Measurements from ENCODE around the gene RAD54L. TPM values are rescaled to one million over a fixed set of nuclear protein-coding genes. Genes with fewer than 3 reads are reported as not detected.
A peak's percentile ranks its signal among the peaks of the same experiment; 100 is the strongest.
"Not testable (repeated sequence)": the region's sequence is repeated elsewhere in the genome, so short reads cannot be mapped to it uniquely, and the experiment has no call there.

The RAD54L gene
- total RNA-seq, 2 experiments from 2014 or later: 59.3 to 63.9 TPM

DNA sequence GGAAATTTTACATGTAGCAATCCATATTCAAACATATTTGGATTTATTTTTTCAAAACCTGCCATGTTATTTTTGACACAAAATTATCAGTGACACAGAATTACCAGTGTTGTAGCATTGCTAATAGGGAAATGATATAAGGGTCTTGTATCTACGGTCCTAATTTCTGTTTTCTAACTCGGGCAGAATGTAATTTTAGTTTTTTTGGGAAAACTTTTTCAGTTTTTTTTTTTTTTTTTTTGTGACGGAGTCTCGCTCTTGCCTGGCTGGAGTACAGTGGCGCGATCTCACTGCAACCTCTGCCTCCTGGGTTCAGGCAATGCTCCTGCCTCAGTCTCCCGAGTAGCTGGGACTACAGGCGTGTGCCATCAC lies 58.6 kb downstream of the RAD54L start:
- H3K4me3 Mint-ChIP-seq: peak overlapping the region; percentile 7
- no peaks in the 10 kb centered on the region for H3K27me3 Mint-ChIP-seq (ENCODE audit: low read depth)
- H3K36me3 Mint-ChIP-seq (ENCODE audit: low read depth): peaks cover 37% of the 10 kb centered on the region
- DNase-seq (no peak), ATAC-seq (no peak)
- peaks cover 46% of the 10 kb centered on the region for H3K4me1 Mint-ChIP-seq (ENCODE audit: low read depth)
- peak overlapping the region; percentile 20 for H3K27ac Mint-ChIP-seq
- POLR2A ChIA-PET: no interaction called here
- H3K9me3 Mint-ChIP-seq (ENCODE audit: insufficient read depth): no peaks in the 10 kb centered on the region
- CTCF ChIA-PET: interaction anchor here (0.8 to 3.3 kb wide), 2 partner anchors 42 to 60 kb away, joined by 3 to 13 read pairs; no protein-coding TSS in a partner anchor

DNA sequence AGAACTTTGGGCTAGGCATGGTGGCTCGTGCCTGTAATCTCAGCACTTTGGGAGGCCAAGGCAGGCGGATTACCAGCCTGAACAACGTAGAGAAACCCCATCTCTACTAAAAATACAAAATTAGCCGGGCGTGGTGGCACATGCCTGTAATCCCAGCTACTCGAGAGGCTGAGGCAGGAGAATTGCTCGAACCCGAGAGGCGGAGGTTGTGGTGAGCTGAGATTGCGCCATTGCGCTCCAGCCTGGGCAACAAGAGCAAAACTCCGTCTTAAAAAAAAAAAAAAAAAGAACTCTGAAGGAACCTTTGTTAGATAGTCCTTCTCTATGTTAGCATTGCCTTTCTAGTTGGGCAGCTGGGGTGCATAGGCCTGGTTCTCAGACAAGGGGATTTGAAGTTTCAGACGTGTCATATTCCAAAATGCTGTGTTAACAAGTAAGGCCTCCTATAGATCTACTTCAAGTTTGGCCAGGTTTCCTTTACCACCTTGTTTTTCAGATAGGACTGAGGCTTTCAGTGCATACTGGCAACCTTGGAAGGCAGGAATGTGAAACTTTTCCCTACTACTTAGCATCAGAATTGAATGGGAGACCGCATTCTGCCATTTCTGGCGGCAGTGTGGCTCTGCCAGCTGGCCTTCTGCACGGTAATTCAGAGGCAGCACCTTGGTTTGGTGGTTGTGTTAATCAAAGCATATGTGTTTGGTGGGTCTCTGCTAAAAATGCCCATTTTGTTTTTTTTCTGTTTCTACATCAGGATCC lies 62.0 kb downstream of the RAD54L start:
- CTCF ChIA-PET: interaction anchor here (1.0 to 3.3 kb wide), 3 partner anchors 31 to 39 kb away, joined by 3 to 13 read pairs (median 3); partner anchors contain the start of gene NSUN4
- Mint-ChIP-seq H3K4me1 (ENCODE audit: low read depth) (peaks cover 38% of the 10 kb centered on the region), H3K4me3 (no peak overlapping the region), H3K27ac (peak overlapping the region; percentile 30), H3K9me3 (ENCODE audit: insufficient read depth) (no peaks in the 10 kb centered on the region), H3K27me3 (ENCODE audit: low read depth) (no peaks in the 10 kb centered on the region), H3K36me3 (ENCODE audit: low read depth) (peaks cover 50% of the 10 kb centered on the region)
- ATAC-seq (no peak), DNase-seq (no peak)
- POLR2A ChIA-PET: interaction anchor here (1.0 to 2.3 kb wide), 4 partner anchors 7 to 31 kb away, joined by 3 to 6 read pairs (median 3); partner anchors contain the start of gene NSUN4

DNA sequence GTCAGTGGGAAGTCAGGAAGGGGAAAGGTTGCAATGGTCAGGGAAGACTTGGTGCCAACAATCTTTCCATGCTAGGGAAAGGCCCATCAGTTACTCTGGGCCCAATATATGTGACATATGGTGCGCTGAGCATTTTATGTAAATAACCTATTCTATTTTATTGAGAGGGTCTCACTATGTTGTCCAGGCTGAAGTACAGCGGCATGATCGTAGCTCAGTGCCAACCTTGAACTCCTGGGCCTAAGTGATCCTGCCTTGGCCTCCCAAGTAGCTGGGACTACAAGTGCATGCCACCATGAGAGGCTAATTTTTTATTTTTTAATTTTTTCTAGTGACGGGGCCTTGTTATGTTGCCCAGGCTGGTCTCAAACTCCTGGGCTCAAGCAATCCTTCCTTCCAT lies 62.8 kb downstream of the RAD54L start:
- Mint-ChIP-seq H3K27ac (no peak overlapping the region), H3K4me3 (no peak overlapping the region), H3K36me3 (ENCODE audit: low read depth) (peaks cover 50% of the 10 kb centered on the region), H3K27me3 (ENCODE audit: low read depth) (no peaks in the 10 kb centered on the region), H3K9me3 (ENCODE audit: insufficient read depth) (no peaks in the 10 kb centered on the region), H3K4me1 (ENCODE audit: low read depth) (peaks cover 32% of the 10 kb centered on the region)
- no peak for DNase-seq
- no peak for ATAC-seq
- CTCF ChIA-PET: no interaction called here
- POLR2A ChIA-PET: interaction anchor here (1.2 kb wide), 1 partner anchor 28 kb away, joined by 3 read pairs; no protein-coding TSS in a partner anchor

DNA sequence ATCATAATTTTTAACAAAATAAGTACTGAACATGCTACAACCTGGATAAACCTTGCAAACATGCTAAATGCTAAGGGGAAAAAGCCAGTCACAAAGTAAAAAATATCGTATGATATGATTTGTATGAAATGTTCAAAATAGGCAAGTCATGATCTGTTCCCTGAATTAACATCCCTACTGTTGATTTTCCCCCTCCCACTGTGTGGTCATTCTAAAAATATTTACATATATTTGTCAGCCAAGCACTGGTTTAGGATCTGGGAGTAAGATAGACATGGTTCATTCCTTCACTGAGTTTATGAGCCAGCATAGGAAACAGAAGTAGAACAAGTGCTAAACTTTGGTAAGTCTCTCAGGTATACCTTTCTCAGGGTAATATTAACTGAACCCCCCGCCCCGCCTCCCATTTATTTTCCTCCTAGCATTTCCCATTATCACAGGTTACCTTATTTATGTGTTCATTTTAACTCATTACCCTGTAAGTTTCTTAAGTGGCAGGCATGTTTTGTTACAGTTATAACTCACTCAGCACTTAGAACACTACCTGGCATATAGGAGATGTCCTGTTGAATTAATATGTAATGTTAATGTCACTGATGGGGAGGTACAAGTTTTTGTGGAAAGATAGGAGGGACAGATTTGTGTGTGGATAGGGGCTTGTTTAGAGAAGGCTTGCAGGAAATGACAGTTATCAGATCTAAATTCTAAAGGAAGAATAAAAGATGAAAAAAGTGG lies 68.3 kb downstream of the RAD54L start:
- Mint-ChIP-seq H3K36me3 (ENCODE audit: low read depth) (peaks cover 36% of the 10 kb centered on the region), H3K4me1 (ENCODE audit: low read depth) (no peaks in the 10 kb centered on the region), H3K27me3 (ENCODE audit: low read depth) (no peaks in the 10 kb centered on the region), H3K27ac (peak overlapping the region; percentile 0), H3K4me3 (no peak overlapping the region), H3K9me3 (ENCODE audit: insufficient read depth) (no peaks in the 10 kb centered on the region)
- ChIA-PET POLR2A (interaction anchor here (1.9 kb wide), 1 partner anchor 7 kb away, joined by 6 read pairs; no protein-coding TSS in a partner anchor), CTCF (interaction anchor here (1.6 kb wide), 1 partner anchor 26 kb away, joined by 5 read pairs; the partner anchor contains the start of gene NSUN4)
- no peak for DNase-seq
- ATAC-seq: no peak

DNA sequence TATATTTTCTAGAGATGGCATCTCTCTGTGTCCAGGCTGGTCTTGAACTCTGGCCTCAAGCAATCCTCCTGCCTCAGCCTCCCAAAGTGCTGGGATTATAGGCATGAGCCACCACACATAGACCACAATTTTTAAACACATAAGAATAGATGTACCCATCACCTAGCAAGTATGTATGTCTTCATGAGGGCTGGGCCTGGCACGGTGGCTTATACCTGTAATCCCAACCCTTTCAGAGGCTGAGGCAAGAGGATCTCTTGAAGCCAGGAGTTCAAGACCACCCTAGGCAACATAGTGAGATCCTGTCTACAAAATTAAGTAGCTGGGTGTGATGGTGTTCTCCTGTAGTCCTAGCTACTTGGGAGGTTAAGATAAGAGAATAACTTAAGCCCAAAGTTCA lies 69.8 kb downstream of the RAD54L start:
- Mint-ChIP-seq H3K4me1 (ENCODE audit: low read depth) (no peaks in the 10 kb centered on the region), H3K36me3 (ENCODE audit: low read depth) (peaks cover 23% of the 10 kb centered on the region), H3K27me3 (ENCODE audit: low read depth) (no peaks in the 10 kb centered on the region), H3K4me3 (no peak overlapping the region), H3K9me3 (ENCODE audit: insufficient read depth) (no peaks in the 10 kb centered on the region), H3K27ac (no peak overlapping the region)
- ChIA-PET CTCF (interaction anchor here (1.6 kb wide), 1 partner anchor 24 kb away, joined by 5 read pairs; the partner anchor contains the start of gene NSUN4), POLR2A (interaction anchor here (0.9 to 1.9 kb wide), 2 partner anchors 9 to 17 kb away, joined by 3 to 6 read pairs; no protein-coding TSS in a partner anchor)
- no peak for ATAC-seq
- no peak for DNase-seq

DNA sequence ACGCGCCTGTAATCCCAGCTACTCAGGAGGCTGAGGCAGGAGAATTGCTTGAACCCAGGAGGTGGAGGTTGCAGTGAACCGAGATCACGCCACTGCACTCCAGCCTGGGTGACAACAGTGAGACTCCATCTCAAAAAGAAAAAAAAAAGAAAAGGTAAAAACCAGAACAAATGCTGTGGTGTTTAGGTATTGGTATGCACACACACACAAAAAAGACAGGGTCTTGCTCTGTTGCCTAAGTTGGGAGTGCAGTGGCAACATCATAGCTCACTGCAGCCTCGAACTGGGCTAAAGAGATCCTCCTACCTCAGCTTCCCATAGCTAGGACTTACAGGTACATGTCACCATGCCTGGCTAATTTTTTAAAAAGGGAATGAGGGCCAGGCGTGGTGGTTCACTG lies 71.7 kb downstream of the RAD54L start:
- H3K36me3 Mint-ChIP-seq (ENCODE audit: low read depth): peaks cover 13% of the 10 kb centered on the region
- POLR2A ChIA-PET; H3K4me1 Mint-ChIP-seq (ENCODE audit: low read depth); H3K27ac Mint-ChIP-seq; H3K27me3 Mint-ChIP-seq (ENCODE audit: low read depth); DNase-seq; H3K4me3 Mint-ChIP-seq; CTCF ChIA-PET; H3K9me3 Mint-ChIP-seq (ENCODE audit: insufficient read depth); ATAC-seq: not testable (repeated sequence)

DNA sequence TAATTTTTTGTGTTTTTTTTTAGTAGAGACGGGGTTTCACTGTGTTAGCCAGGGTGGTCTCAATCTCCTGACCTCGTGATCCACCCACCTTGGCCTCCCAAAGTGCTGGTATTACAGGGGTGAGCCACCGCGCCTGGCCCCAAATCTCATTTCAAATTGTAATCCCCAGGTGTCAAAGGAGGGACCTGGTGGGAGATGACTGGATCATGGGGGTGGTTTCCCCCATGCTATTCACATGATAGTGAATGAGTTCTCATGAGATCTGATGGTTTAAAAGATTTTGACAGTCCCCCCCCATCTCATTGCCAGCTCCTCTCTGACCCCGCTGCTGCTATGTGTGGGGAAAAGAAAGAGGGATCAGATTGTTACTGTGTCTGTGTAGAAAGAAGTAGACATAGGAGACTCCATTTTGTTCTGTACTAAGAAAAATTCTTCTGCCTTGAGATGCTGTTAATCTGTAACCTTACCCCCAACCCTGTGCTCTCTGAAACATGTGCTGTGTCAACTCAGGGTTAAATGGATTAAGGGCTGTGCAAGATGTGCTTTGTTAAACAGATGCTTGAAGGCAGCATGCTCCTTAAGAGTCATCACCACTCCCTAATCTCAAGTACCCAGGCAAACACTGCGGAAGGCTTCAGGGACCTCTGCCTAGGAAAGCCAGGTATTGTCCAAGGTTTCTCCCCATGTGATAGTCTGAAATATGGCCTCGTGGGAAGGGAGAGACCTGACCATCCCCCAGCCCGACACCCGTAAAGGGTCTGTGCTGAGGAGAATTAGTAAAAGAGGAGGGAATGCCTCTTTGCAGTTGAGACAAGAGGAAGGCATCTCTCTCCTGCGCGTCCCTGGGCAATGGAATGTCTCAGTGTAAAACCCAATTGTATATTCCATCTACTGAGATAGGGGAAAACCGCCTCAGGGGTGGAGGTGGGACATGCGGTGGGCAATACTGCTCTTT lies 72.7 kb downstream of the RAD54L start:
- H3K4me1 Mint-ChIP-seq (ENCODE audit: low read depth); H3K27ac Mint-ChIP-seq; ATAC-seq; H3K36me3 Mint-ChIP-seq (ENCODE audit: low read depth); CTCF ChIA-PET; DNase-seq; H3K27me3 Mint-ChIP-seq (ENCODE audit: low read depth); H3K9me3 Mint-ChIP-seq (ENCODE audit: insufficient read depth); H3K4me3 Mint-ChIP-seq: not testable (repeated sequence)
- POLR2A ChIA-PET: interaction anchor here (0.7 kb wide), 1 partner anchor 72 kb away, joined by 3 read pairs; no protein-coding TSS in a partner anchor

DNA sequence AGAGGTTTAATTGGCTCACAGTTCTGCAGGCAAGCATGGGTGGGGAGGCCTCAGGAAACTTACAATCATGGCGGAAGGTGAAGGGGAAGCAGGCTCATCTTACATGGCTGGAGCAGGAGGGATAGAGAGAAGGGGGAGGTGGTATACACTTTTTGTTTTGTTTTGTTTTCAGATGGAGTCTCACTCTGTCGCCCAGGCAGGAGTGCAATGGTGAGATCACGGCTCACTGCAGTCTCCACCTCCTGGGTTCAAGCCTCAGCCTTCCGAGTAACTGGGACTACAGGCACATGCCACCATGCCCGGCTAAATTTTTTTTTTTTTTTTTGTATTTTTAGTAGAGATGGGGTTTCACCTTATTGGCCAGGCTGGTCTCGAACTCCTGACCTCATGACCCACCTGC lies 74.6 kb downstream of the RAD54L start:
- H3K9me3 Mint-ChIP-seq (ENCODE audit: insufficient read depth); H3K27ac Mint-ChIP-seq; H3K27me3 Mint-ChIP-seq (ENCODE audit: low read depth); H3K4me1 Mint-ChIP-seq (ENCODE audit: low read depth); CTCF ChIA-PET; ATAC-seq; H3K4me3 Mint-ChIP-seq; POLR2A ChIA-PET; H3K36me3 Mint-ChIP-seq (ENCODE audit: low read depth); DNase-seq: not testable (repeated sequence)

DNA sequence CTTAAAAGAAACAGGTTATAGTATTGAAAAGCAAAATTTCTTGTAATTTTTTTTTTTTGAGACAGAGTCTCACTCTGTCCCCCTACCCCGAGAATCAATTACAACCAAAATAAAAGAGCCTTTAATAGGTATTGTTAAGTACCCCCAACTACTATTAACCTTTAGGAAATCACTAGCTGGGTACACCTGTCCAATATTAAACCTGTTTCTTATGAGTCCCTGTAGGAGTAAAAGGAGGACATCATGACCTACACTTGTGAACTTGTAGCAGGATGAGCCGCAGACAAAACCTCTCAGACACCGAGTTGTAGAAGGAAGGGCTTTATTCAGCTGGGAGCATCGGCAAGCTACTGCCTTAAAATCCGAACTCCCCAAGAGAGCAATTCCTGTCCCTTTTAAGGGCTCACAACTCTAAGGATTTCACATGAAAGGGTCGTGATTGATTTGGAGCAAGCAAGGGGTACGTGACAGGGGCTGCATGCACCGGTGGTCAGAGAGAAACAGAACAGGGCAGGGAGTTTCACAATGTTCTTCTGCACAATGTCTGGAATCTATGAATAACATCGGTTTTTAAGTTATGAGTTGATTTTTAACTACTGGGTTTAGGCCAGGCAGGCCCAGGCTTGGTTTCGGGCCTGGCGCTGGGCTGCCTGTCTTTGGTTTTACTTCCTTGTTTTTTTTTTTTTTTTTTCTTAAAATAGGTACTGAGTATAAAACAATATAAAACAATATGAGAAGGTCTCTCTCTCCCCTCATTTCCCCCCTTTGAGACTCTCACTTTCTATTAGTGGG lies 77.9 kb downstream of the RAD54L start:
- H3K9me3 Mint-ChIP-seq (ENCODE audit: insufficient read depth); CTCF ChIA-PET; H3K27ac Mint-ChIP-seq; DNase-seq; ATAC-seq; H3K4me1 Mint-ChIP-seq (ENCODE audit: low read depth); H3K4me3 Mint-ChIP-seq; H3K36me3 Mint-ChIP-seq (ENCODE audit: low read depth); POLR2A ChIA-PET; H3K27me3 Mint-ChIP-seq (ENCODE audit: low read depth): not testable (repeated sequence)
